ENCODE results near the gene KHDRBS1. TPM values are rescaled to one million over a fixed set of nuclear protein-coding genes. Genes with fewer than 3 reads are reported as not detected.
A peak's percentile ranks its signal among the peaks of the same experiment; 100 is the strongest.

The KHDRBS1 gene, protein sequence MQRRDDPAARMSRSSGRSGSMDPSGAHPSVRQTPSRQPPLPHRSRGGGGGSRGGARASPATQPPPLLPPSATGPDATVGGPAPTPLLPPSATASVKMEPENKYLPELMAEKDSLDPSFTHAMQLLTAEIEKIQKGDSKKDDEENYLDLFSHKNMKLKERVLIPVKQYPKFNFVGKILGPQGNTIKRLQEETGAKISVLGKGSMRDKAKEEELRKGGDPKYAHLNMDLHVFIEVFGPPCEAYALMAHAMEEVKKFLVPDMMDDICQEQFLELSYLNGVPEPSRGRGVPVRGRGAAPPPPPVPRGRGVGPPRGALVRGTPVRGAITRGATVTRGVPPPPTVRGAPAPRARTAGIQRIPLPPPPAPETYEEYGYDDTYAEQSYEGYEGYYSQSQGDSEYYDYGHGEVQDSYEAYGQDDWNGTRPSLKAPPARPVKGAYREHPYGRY
- total RNA-seq, result 10 to 100 TPM; 49.6 to 63.5 (median 57.2) TPM

DNA sequence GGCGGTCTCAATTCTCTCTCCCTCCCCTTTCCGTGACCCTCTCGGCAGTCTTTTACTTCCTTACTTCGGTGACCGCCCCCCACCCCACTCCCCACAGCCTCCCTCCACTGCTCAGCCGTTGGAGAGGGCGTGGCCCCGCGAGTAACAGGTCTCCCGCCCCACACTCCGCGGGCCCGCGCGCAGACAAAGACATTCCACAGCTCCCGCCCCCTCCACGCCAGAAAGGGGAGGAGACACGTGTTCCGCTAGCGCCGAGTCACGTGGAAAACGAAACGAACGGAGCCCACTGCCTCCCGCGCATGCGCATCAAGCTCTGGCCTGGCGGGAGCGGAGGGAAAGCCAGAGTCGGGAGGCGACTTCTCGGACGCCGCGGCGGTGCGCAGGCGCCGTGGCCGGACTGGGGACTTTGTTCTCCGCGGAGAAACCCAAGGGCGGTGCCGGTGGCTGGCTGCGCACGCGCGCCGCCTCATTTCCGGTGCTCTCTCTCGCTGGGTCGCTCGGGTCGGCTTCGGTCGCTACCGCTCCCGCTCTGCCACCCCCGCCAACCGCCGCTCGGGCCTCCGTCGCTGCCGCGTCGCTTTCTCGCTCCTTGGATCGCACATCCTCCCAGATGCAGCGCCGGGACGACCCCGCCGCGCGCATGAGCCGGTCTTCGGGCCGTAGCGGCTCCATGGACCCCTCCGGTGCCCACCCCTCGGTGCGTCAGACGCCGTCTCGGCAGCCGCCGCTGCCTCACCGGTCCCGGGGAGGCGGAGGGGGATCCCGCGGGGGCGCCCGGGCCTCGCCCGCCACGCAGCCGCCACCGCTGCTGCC lies at the start of gene KHDRBS1:
Gene KHDRBS1 (plus strand): TSS at position 483 of the 813 bp plus-strand sequence. CDS start 128 bp downstream, at position 611.
- ATAC-seq (ENCODE audit: low FRiP score), result peak; percentile 97

DNA sequence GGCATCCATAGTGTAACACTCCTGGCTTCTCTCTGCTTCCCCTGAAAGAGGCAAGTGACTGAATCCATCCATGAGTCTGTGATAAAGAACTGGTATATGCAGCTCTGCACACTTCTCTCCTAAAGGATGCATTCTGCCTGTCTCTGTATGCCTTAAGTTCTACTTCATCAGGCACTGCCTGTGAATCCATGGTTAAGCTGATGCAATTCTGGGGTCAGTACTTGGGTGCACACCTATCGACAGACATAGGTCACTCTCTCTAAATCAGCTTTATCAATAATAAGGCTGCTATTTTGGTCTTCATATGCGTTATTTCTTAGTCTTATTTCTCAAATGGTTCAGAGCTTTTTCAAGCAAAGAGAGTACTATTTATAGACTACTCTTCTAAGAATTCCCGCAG lies 42.8 kb upstream of the KHDRBS1 start:
- ATAC-seq (ENCODE audit: low FRiP score), result no peak
- no peak for TF ChIP-seq CTCF (IDR thresholded peaks at IDR 0.05)
- no peak for DNase-seq (ENCODE audit: low spot score)

More for the DNA sequence above, at the start of gene KHDRBS1:
- DNase-seq (ENCODE audit: low spot score), result peak; percentile 95
- no peak for TF ChIP-seq CTCF (IDR thresholded peaks at IDR 0.05)

DNA sequence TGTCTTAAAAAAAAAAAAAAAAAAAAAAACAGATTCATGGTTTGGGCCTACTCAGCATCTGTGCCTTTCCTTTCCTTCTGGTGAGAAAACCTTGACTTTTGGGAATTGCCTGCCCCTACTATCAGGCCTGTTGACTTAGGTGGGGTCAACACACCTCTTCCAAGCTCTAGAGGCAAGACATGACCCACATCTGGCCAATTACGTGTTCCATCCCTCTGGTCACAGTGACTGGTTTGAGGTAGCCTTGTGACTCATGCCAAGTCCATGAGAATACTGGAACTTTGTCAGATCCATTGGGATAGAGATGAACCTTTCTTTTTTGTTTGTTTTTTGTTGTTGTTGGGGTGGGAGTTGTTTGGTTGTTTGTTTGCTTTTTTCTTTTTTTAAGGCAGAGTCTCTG lies 37.3 kb upstream of the KHDRBS1 start:
- DNase-seq (ENCODE audit: low spot score) (no peak), ATAC-seq (ENCODE audit: low FRiP score) (no peak)
- no peak for TF ChIP-seq CTCF (IDR thresholded peaks at IDR 0.05)

DNA sequence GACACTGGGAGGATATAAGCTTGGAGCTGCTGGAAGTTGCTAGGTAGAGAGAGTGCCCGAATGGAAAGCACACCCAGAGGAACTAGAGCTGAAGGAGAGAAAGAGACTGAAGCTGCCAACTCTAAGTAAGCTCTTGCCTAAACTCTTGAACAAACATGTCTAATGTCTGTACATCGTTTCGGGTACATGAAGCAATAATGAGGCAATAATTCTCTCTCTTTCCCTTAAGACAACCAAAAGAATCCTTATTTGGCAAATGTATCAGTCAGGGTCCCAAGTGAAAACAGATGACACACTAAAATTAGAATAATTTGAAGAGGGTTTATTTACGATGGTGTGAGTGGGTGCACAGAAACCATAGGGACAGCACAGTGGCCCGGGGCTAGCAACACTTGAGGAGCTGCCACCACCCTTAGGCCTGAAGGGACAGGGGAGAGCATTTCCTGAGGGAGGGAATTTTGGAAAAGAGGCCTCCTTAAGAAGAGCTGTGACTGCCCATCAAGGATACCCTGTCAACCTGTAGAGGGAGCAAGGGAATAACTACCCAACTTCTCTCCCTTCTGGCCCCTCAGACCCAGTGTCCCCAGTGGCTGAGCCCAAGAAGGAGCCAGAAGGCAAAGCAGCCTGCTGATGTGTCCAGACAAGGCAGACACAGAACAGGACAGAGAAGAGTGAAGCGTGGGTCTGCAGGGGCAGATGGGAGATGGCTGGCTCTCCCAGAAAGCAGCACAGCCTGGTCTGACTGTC lies 36.1 kb upstream of the KHDRBS1 start:
- peak; percentile 39 for ATAC-seq (ENCODE audit: low FRiP score)
- no peak for DNase-seq (ENCODE audit: low spot score)
- no peak for TF ChIP-seq CTCF (IDR thresholded peaks at IDR 0.05)

DNA sequence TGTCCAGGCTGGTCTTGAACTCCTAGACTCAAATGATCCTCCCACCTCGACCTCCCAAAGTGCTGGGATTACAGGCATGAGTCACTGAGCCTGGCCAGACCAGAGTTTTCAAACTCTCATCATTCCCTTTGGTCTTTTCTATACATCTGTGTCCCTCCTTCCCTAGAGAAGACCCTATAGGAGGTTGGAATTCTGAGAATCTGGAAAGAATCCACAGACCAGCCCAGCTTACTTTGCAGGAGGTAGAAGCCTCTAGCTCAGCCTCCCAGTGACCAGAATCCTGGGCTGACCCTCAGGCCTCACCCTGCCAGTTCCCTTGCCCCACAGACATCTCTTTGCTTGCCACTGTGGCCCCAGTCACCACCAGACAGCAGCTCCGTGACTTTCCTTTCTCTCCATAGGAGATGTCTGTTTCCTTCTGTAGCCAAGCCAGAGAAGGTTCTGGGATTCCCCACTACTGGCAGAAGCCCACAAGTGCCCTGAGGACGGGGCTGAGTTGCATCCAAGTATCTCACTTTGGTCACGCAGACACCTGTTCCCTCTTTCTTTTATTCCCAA lies 34.7 kb upstream of the KHDRBS1 start:
- no peak for ATAC-seq (ENCODE audit: low FRiP score)
- TF ChIP-seq CTCF (IDR thresholded peaks at IDR 0.05), result no peak

GRCh38 chr1:31980835-31981455 lies 32.7 kb upstream of the KHDRBS1 start:
- no peak for TF ChIP-seq CTCF (IDR thresholded peaks at IDR 0.05)
- ATAC-seq (ENCODE audit: low FRiP score) (no peak), DNase-seq (ENCODE audit: low spot score) (no peak)

More for the DNA sequence above, 34.7 kb upstream of the KHDRBS1 start:
- no peak for DNase-seq (ENCODE audit: low spot score)
